ENCODE measurements around the gene RNASET2.

The RNASET2 gene, protein sequence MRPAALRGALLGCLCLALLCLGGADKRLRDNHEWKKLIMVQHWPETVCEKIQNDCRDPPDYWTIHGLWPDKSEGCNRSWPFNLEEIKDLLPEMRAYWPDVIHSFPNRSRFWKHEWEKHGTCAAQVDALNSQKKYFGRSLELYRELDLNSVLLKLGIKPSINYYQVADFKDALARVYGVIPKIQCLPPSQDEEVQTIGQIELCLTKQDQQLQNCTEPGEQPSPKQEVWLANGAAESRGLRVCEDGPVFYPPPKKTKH

GRCh38 chr6:166956444-166957086 is at the start of gene RNASET2:
RNASET2 (minus strand) TSS chr6:166956550; CDS start chr6:166956182, 368 bp downstream.
- DNase-seq = peak; percentile 87

DNA sequence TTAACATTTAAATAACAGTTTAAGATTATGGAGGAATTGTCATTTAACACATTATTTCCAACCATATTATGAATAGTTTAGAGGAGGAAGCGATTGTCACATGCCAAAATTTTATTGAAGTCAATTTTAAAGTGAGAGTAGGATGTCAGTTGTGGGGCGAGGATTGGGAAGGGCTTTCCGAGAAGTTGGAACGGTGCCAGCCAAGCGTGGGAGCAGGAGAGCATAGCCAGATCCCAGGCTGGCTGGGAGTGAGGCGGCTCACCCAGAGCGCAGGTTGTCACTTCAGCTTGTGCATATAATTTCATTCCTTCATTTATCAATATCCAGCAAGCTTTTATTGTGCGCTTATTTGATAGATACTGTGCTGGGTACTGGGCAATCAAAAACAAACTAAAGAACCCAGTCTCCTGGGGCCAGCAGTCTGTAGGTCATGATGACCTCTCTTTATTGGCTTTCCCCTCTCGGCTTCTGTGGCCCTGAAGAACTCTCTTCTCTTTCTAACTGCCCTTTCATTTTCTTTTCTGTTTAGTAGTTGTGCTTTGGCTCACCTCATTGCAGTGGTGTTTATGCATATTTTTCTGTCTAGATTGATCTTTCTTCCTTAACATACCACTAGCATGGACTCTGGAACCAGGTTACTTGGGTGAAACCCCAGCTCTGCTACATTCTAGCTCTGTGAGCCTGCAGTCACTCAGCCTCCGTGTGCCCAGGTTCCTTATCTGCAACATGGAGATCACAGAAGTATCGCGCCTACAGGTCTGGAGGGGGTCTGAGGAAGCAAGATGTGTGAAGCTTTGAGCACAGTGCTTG is 49.2 kb upstream of the RNASET2 start:
- DNase-seq = no peak

DNA sequence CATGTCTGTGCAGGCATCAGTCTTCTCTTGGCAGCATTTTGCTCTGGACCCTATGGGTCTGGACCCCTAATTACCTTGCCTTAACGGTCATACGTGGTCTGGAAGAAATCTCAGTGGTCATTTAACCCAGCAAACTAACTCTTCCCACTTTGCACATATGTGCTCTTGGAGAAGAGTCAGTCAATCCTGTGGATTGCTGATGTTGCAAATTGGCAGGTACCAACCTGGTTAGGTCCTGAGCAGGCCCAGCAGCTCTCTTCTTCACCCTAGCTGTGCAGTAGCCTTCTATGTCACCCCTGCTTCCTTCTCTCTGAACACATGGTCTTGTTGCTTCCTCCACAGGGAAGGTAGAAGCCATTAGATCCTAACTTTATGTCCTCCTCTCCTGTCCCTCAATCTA is 44.4 kb upstream of the RNASET2 start:
- no peak for DNase-seq

DNA sequence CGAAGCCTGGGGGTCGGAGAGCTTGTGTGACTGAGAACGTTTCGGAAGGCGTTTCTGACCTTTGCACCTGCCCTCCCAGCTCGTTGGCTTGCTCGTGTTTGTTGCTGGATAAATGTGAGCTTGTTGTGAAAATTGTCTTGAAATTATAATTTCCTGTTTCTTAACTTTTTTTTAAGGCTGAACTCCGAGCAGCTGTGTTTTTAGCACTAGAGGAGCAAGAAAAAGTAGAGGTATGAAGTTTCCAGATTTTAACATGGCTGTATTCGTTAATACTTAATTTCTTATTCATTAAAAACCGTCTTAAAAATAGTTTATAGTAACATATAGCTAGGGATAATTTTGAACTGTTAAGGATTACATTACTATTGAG is 43.5 kb upstream of the RNASET2 start:
- DNase-seq = no peak

DNA sequence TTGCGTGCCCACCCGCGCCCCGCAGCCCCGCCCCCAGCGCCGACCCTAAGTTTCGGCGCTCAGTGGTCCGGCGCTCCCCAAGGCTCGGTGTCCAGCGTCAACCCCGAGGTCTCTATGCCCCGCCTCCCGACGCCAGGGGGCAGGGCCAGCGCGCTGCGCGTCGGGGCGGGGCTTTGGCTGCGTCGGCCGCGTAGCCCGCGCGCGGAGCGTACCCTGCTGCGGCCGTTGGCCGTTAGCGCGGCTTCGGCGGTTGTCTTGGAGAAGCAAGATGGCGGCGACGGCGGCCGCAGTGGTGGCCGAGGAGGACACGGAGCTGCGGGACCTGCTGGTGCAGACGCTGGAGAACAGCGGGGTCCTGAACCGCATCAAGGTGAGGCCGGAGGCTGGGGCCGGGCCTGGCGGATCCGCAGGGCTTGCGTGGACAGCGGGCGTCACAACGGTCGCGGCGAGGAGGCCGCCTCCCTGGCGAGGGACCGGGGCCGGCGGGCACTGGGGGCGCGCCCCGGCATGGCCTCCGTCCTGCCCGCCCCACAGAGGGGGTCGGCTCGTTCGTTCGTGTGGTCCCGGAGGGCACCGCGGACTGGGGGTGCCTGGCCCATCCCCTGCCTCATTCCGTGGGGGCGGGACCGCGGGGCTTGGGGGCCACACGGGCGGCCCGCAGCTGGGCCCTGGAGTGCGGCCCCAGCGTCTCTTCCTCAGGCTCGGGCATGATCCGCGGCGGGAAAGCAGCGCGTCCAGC is 43.0 kb upstream of the RNASET2 start, which contains the start of gene CEP43:
Gene CEP43 (plus strand): TSS at position 253 of the 739 bp plus-strand sequence. CDS start 16 bp downstream, at position 269.
- peak; percentile 94 for DNase-seq

GRCh38 chr6:166998256-166999144 is 42.1 kb upstream of the RNASET2 start:
- DNase-seq = no peak

GRCh38 chr6:166997768-166998255 is 41.5 kb upstream of the RNASET2 start:
- peak; percentile 70 for DNase-seq

DNA sequence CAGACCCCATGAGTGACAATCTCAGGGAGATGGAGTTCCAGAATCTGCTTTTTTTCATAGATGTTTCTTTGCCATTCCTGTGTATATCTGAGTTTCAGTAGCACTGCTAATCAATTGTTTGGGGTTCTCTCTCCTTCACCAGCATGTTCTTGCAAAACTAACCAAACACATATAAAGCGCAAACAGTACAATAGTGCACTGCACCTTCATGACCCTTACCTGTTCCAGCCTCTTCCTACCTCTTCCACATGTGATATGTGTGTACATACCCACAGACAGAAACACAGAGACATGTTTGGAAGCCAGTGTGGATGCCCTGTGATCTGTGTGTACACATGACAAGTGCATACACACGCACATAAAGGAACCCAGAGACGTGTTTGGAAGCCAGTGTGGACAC is 41.0 kb upstream of the RNASET2 start:
- no peak for DNase-seq

DNA sequence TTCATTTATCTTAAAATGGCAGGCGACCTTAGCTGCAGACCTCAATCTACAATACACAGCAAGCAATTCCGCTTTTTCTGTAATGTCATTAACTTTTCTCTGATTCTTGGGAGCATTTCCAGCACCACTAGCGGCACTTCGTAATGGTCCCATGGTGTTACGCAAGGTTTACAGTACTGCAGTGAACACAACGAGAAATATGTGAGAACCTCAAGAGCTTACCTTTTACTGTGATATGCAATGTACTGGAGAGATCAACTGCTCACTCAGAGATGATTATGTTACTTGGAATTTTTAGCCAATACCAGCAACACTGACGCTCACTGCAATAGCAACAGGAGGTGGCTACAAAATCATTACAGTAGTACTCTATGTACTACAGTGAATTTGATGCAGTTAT is 40.1 kb upstream of the RNASET2 start:
- DNase-seq = peak; percentile 86

DNA sequence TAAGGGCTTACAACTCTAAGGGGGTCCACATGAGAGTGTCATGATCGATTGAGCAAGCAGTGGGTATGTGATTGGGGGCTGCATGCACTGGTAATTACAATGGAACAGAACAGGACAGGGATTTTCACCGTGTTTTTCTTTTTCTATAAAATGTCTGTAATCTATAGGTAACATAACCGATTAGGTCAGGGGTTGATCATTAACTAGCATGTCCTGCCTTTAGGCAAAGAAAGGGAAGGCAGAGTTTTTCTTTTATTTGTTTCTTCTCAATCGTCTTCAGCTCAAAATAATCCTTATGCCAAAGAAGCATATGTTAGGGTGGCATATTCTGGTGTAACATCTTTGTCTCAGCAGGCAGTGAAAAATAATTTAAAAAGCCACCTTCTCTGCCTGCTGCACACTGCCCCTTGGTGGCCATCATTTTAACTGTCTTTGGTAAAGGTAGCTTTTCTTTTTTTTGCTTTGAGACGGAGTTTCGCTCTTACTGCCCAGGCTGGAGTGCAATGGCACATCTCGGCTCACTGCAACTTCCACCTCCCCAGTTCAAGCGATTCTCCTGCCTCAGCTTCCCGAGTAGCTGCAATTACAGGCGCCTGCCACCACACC is 33.2 kb upstream of the RNASET2 start:
- DNase-seq = peak; percentile 40

GRCh38 chr6:166988674-166989201 is 32.4 kb upstream of the RNASET2 start:
- DNase-seq = no peak

- DNase-seq = no peak
Measured at GRCh38 chr6:166987930-166988329, 31.6 kb upstream of the RNASET2 start.

DNA sequence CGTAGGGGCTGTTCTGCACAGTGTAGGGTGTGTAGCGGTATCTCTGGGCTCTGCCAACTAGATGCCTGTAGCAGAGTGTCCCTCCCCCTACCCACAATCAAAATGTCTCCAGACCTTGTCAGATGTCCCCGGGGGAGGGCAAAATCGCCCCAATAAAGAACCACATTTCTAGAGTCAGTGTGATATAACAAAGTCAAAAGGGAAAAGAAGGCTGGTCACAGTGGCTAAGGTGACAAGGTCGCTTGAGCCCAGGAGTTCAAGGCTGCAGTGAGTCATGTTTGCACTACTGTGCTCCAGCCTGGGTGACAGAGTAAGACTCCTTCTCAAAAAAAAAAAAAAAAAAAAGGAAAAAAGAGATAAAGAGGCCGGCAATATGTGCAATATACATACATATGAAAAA is 31.1 kb upstream of the RNASET2 start:
- no peak for DNase-seq

- no peak for DNase-seq
Measured at GRCh38 chr6:166980738-166981137, 24.4 kb upstream of the RNASET2 start.

- no peak for DNase-seq
Measured at GRCh38 chr6:166977621-166978525, 21.5 kb upstream of the RNASET2 start.

DNA sequence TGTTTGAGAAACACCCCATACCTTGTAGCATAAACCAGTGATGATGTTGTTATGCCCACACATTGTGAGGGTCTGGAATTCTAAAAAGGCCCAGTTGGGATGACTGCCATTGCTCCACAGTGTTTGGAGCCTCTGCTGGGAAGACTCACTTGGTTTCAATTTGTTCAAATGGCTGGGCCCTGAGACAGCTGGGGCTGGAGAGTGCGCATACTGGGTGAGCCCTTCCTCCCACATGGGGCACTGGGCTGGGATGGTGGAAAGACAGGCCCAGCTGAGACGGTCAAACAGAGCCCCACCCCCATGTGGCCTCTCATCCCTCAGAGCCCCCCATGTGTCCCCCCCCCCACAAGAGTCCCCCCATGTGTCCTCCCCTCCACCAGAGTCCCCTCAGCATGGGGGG is 20.3 kb upstream of the RNASET2 start:
- no peak for DNase-seq

- no peak for DNase-seq
Measured at GRCh38 chr6:166972101-166972500, 15.8 kb upstream of the RNASET2 start.

DNA sequence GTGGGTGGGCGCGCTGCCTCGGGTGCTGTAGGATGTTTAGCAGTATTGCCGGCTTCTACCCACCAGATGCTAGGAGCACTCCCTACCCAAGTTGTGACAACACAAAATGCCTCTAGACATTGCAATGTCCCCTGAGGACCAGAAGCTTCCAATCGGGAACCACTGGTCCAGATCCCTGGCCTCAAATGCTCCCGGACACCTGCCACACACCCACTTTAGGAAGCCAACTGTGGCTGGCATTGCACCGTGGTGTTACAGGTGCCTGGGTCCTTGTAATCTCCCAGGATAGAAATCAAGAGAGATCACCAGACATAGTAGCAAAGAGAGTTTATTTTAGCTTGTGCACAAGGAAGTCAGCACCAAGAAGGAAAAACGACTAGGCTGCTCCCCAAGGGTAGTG is 14.9 kb upstream of the RNASET2 start:
- no peak for DNase-seq

DNA sequence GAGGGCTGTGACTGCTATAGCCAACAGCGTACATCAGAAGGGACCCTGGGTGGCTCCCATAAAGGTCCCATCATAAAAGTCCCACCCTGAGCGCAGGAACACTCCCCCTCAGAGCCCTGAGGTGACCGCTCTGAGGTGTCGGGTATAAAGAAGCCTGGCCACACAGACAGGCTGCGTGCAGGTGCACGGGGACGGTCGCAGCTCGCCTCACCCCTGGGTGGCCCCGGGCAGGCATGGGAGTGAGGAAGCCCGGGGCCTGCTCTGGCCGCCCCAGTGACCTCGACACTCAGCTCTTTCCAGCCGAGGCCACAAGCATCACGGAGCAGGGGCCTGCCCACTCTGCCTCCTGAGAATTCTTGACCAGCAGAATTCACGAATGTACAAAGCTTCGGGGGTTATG is 14.4 kb upstream of the RNASET2 start:
- no peak for DNase-seq

DNA sequence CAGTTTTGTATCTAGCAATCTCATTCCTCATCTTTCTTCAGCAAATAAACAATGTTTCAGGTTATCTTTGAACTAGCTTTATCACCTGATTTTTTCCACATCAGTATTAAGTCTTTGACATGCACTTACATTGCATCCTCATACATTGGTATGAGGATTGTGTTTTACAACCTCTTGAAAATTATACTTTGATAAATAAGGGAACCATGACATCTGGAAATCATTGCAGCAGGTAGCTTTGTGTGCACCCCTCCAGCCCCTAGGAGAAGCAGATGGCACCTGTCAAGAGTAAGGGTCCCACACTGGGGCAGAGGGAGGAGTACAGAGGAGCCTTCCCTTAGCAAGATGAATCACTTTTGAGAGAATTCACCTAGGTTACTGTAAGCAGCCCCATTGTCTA is 13.7 kb upstream of the RNASET2 start:
- DNase-seq = no peak

Measured in MV-4-11 (cell line).